ENCODE measurements around the gene ZNF737.
A peak's percentile ranks its signal among the peaks of the same experiment; 100 is the strongest.
"Not testable (repeated sequence)": the region's sequence is repeated elsewhere in the genome, so short reads cannot be mapped to it uniquely, and the experiment has no call there.

ZNF737 gene

GRCh38 chr19:20565321-20566018 is at the start of gene ZNF737:
TSS of gene ZNF737 (minus strand) at chr19:20565781. CDS start at chr19:20565640, 141 bp downstream.
- DNase-seq: peak; percentile 87

- not testable (repeated sequence) for DNase-seq
Observed at GRCh38 chr19:20614971-20615370, 49.4 kb upstream of the ZNF737 start.

GRCh38 chr19:20612711-20613316 is 47.2 kb upstream of the ZNF737 start:
- no peak for DNase-seq

GRCh38 chr19:20611866-20612265 is 46.3 kb upstream of the ZNF737 start:
- DNase-seq: no peak

- DNase-seq: peak; percentile 68
Observed at GRCh38 chr19:20607943-20608342, 42.4 kb upstream of the ZNF737 start.

- DNase-seq: no peak
Observed at GRCh38 chr19:20558571-20558970, 7.0 kb downstream of the ZNF737 start.

GRCh38 chr19:20558011-20558410 is 7.6 kb downstream of the ZNF737 start:
- DNase-seq: no peak

- not testable (repeated sequence) for DNase-seq
Observed at GRCh38 chr19:20544667-20545333, 20.8 kb downstream of the ZNF737 start.

GRCh38 chr19:20530303-20530702 is 35.3 kb downstream of the ZNF737 start:
- DNase-seq: not testable (repeated sequence)

- no peak for DNase-seq
Observed at GRCh38 chr19:20513189-20513904, 52.2 kb downstream of the ZNF737 start.

GRCh38 chr19:20503476-20503875 is 62.1 kb downstream of the ZNF737 start:
- no peak for DNase-seq

Data from NCI-H526 treated with DMSO at 0.1 percent for 48 hours (cell line).